Neural cell (in vitro differentiated cells): Measurements from ENCODE around the gene SWT1. TPM values are rescaled to one million over a fixed set of nuclear protein-coding genes. Genes with fewer than 3 reads are reported as not detected.

Experiments used
- H2AFZ ChIP-seq: fragments of 200-600, 300-800 bp; sonication (generic), shearing (Covaris generic); 2 replicates; pipeline ENCODE4 v1.6.0; 2014; ENCODE audit warnings: low read depth, mild to moderate bottlenecking, antibody characterized with exemption, low read length, moderate library complexity
- H3F3A ChIP-seq: fragments of 200-600 bp; shearing (Covaris generic); 2 replicates; pipeline ENCODE4 v1.6.1; 2016; ENCODE audit warnings: mild to moderate bottlenecking, moderate library complexity, mixed read lengths, antibody characterized with exemption, low read length; ENCODE audit not compliant: insufficient read depth, poor library complexity, severe bottlenecking
- H3K27ac ChIP-seq: fragments of 200-600, 300-800 bp; sonication (generic), shearing (Covaris generic); 2 replicates; pipeline ENCODE4 v1.5.1; 2014; ENCODE audit warnings: mild to moderate bottlenecking, low read length, moderate library complexity
- H3K27me3 ChIP-seq: fragments of 300-800, 200-600 bp; sonication (generic), shearing (Covaris generic); 2 replicates; pipeline ENCODE4 v1.6.0; 2014; ENCODE audit warnings: mild to moderate bottlenecking, low read depth, low read length, moderate library complexity; ENCODE audit not compliant: insufficient read depth
- H3K36me3 ChIP-seq: fragments of 300-800, 200-600 bp; sonication (generic), shearing (Covaris generic); 2 replicates; pipeline ENCODE4 v1.5.1; 2014; ENCODE audit warnings: mild to moderate bottlenecking, antibody characterized with exemption, low read length, moderate library complexity; ENCODE audit not compliant: insufficient read depth
- H3K4me2 ChIP-seq: fragments of 300-800, 200-600 bp; sonication (generic), shearing (Covaris generic); 2 replicates; pipeline ENCODE4 v1.6.0; 2014; ENCODE audit warnings: mild to moderate bottlenecking, low read length
- H3K4me3 ChIP-seq: fragments of 300-800, 200-600 bp; sonication (generic), shearing (Covaris generic); 2 replicates; pipeline ENCODE4 v1.5.1; 2014; ENCODE audit warnings: mild to moderate bottlenecking, low read length, moderate library complexity
- H3K79me2 ChIP-seq: fragments of 200-600 bp; shearing (Covaris generic); replicated peaks from 2 replicates; pipeline ENCODE4 v1.6.0; 2014; ENCODE audit warnings: mild to moderate bottlenecking, low read length, moderate library complexity; ENCODE audit not compliant: insufficient read depth
- H3K9ac ChIP-seq: fragments of 300-800, 200-600 bp; sonication (generic), shearing (Covaris generic); 2 replicates; pipeline ENCODE4 v1.6.1; 2016; ENCODE audit warnings: mild to moderate bottlenecking, low read length, mixed read lengths
- H3K9me2 ChIP-seq: fragments of 200-600 bp; shearing (Covaris generic); 2 replicates; pipeline ENCODE4 v1.6.1; 2016; ENCODE audit warnings: mild to moderate bottlenecking, low read length, mixed read lengths; ENCODE audit not compliant: insufficient read depth
- H3K9me3 ChIP-seq: fragments of 200-600, 300-800 bp; sonication (generic), shearing (Covaris generic); 2 replicates; pipeline ENCODE4 v1.6.1; 2016; ENCODE audit warnings: mild to moderate bottlenecking, mixed run types, low read length, moderate library complexity, mixed read lengths
- H4K20me1 ChIP-seq: fragments of 200-600 bp; shearing (Covaris generic); 2 replicates; pipeline ENCODE4 v1.6.1; 2016; ENCODE audit warnings: mild to moderate bottlenecking, mixed run types; ENCODE audit not compliant: insufficient read depth
- EP300 ChIP-seq: fragments of 450-650 bp; conservative IDR thresholded peaks from 2 replicates; pipeline ENCODE4 v1.6.1; 2014; ENCODE audit warnings: antibody characterized with exemption, mild to moderate bottlenecking, moderate library complexity; ENCODE audit not compliant: poor library complexity, severe bottlenecking
- EZH2 ChIP-seq: fragments of 200-600, 300-800 bp; shearing (Covaris generic), sonication (generic); IDR thresholded peaks from 2 replicates; pipeline ENCODE4 v1.6.1; 2014; ENCODE audit warnings: antibody characterized with exemption, low read length, borderline replicate concordance, mild to moderate bottlenecking; ENCODE audit not compliant: insufficient read depth, poor library complexity, severe bottlenecking
- MXI1 ChIP-seq: fragments of 450-650 bp; conservative IDR thresholded peaks from 2 replicates; pipeline ENCODE4 v1.6.1; 2014; ENCODE audit warnings: antibody characterized with exemption, mild to moderate bottlenecking; ENCODE audit not compliant: poor library complexity, severe bottlenecking
- POLR2AphosphoS5 ChIP-seq: IDR thresholded peaks from 2 replicates; pipeline ENCODE4 v1.6.1; 2012
- RAD21 ChIP-seq: fragments of 450-650 bp; conservative IDR thresholded peaks from 2 replicates; pipeline ENCODE4 v1.6.1; 2014; ENCODE audit warnings: antibody characterized with exemption, mild to moderate bottlenecking, moderate library complexity
- SMC3 ChIP-seq: fragments of 450-650 bp; conservative IDR thresholded peaks from 2 replicates; pipeline ENCODE4 v1.6.1; 2014; ENCODE audit warnings: antibody characterized with exemption, mild to moderate bottlenecking, moderate library complexity; ENCODE audit not compliant: poor library complexity
- TAF1 ChIP-seq: IDR thresholded peaks from 2 replicates; pipeline ENCODE4 v1.6.1; 2012; ENCODE audit warnings: low read depth
- polyA plus RNA-seq: library from polyadenylated mRNA; depleted of rRNA; stranded (reverse); fragments of >200 nt; gene quantifications from 2 replicates; pipeline ENCODE4 v1.2.3, GENCODE V29; 2014
- TF ChIP-seq, protein P1 (sequence below): fragments of 450-650 bp; IDR thresholded peaks from 2 replicates; pipeline ENCODE4 v1.5.1; 2014; ENCODE audit warnings: antibody characterized with exemption, mild to moderate bottlenecking, moderate library complexity; ENCODE audit not compliant: poor library complexity, severe bottlenecking
- TF ChIP-seq, protein P2 (sequence below): IDR thresholded peaks from 2 replicates; pipeline ENCODE4 v1.6.1; 2012; ENCODE audit warnings: borderline replicate concordance

SWT1 gene
- polyA plus RNA-seq, 1 donor from 2014 or later, result 9.3 TPM

DNA sequence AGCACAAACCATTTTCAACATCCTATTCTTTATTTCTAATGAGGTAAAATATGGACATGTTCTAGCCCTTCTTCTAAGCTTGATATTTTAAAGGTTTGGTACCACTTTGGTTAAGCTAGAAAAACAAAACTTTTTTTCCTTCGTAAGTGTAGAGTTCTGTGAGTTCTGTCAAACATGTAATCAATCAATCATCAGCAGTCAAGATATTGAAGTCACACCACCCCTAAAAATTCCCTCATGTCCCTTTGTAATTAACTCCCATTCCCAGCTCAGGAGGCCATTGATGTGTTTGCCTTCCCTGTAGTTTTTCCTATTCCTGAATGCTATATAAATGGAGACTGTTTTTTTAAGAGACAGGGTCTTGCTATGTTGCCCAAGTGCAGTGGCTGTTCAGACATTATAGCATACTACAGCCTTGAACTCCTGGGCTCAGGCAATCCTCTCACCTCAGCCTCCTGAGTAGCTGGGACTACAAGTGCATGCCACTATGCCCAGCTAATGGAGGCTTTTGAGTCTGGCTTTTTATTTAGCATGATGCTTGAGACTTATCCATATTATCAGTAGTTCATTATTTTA, 137.1 kb downstream of the SWT1 start:
- H3K4me3 ChIP-seq, result no peak overlapping the region
- H3F3A ChIP-seq, result no peaks in the 10 kb centered on the region
- no peak overlapping the region for H2AFZ ChIP-seq
- no peak overlapping the region for H3K27ac ChIP-seq
- no peak overlapping the region for H3K9ac ChIP-seq
- H3K9me3 ChIP-seq, result no peaks in the 10 kb centered on the region
- no peaks in the 10 kb centered on the region for H3K79me2 ChIP-seq
- TF ChIP-seq, protein P1, sequence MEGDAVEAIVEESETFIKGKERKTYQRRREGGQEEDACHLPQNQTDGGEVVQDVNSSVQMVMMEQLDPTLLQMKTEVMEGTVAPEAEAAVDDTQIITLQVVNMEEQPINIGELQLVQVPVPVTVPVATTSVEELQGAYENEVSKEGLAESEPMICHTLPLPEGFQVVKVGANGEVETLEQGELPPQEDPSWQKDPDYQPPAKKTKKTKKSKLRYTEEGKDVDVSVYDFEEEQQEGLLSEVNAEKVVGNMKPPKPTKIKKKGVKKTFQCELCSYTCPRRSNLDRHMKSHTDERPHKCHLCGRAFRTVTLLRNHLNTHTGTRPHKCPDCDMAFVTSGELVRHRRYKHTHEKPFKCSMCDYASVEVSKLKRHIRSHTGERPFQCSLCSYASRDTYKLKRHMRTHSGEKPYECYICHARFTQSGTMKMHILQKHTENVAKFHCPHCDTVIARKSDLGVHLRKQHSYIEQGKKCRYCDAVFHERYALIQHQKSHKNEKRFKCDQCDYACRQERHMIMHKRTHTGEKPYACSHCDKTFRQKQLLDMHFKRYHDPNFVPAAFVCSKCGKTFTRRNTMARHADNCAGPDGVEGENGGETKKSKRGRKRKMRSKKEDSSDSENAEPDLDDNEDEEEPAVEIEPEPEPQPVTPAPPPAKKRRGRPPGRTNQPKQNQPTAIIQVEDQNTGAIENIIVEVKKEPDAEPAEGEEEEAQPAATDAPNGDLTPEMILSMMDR, result no peak
- TF ChIP-seq MXI1 (no peak), SMC3 (no peak), EP300 (no peak), EZH2 (no peak), RAD21 (no peak), TAF1 (no peak)
- TF ChIP-seq, protein P2, sequence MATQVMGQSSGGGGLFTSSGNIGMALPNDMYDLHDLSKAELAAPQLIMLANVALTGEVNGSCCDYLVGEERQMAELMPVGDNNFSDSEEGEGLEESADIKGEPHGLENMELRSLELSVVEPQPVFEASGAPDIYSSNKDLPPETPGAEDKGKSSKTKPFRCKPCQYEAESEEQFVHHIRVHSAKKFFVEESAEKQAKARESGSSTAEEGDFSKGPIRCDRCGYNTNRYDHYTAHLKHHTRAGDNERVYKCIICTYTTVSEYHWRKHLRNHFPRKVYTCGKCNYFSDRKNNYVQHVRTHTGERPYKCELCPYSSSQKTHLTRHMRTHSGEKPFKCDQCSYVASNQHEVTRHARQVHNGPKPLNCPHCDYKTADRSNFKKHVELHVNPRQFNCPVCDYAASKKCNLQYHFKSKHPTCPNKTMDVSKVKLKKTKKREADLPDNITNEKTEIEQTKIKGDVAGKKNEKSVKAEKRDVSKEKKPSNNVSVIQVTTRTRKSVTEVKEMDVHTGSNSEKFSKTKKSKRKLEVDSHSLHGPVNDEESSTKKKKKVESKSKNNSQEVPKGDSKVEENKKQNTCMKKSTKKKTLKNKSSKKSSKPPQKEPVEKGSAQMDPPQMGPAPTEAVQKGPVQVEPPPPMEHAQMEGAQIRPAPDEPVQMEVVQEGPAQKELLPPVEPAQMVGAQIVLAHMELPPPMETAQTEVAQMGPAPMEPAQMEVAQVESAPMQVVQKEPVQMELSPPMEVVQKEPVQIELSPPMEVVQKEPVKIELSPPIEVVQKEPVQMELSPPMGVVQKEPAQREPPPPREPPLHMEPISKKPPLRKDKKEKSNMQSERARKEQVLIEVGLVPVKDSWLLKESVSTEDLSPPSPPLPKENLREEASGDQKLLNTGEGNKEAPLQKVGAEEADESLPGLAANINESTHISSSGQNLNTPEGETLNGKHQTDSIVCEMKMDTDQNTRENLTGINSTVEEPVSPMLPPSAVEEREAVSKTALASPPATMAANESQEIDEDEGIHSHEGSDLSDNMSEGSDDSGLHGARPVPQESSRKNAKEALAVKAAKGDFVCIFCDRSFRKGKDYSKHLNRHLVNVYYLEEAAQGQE, result no peak
- no peaks in the 10 kb centered on the region for H3K9me2 ChIP-seq
- no peak overlapping the region for H3K4me2 ChIP-seq
- peaks cover 20% of the 10 kb centered on the region for H3K36me3 ChIP-seq
- no peaks in the 10 kb centered on the region for H4K20me1 ChIP-seq
- no peaks in the 10 kb centered on the region for H3K27me3 ChIP-seq

DNA sequence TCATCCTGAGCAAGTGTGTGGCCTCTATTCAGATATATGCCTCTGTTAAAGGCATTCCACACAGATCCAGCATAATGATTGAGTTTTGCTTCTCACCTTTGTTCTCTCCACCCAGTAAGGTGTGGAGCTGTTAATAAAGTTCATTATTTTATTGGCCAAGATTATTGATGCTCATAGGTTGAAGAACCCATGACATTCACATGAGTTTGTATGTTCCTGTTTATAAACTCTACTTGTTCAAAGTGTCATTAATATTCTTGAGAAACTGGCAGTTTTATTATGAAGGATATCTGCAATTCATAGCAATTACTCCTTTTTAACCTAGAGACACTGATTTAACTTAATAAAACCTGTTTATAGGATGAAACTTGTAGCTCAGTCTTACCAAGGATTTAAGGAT, 138.1 kb downstream of the SWT1 start:
- Histone ChIP-seq H3K4me3 (no peak overlapping the region), H3K36me3 (peaks cover 27% of the 10 kb centered on the region), H3K9ac (no peak overlapping the region), H4K20me1 (no peaks in the 10 kb centered on the region), H3K4me2 (no peak overlapping the region), H3K27me3 (no peaks in the 10 kb centered on the region), H3K9me3 (no peaks in the 10 kb centered on the region), H2AFZ (no peak overlapping the region), H3K27ac (no peak overlapping the region), H3F3A (no peaks in the 10 kb centered on the region), H3K79me2 (no peaks in the 10 kb centered on the region), H3K9me2 (no peaks in the 10 kb centered on the region)
- TF ChIP-seq, protein P2, result no peak
- TF ChIP-seq RAD21 (no peak), EZH2 (no peak), EP300 (no peak), POLR2AphosphoS5 (no peak), SMC3 (no peak), TAF1 (no peak), MXI1 (no peak)
- TF ChIP-seq, protein P1, result no peak
